ENCODE measurements around the gene PKD1.

Gene PKD1

DNA sequence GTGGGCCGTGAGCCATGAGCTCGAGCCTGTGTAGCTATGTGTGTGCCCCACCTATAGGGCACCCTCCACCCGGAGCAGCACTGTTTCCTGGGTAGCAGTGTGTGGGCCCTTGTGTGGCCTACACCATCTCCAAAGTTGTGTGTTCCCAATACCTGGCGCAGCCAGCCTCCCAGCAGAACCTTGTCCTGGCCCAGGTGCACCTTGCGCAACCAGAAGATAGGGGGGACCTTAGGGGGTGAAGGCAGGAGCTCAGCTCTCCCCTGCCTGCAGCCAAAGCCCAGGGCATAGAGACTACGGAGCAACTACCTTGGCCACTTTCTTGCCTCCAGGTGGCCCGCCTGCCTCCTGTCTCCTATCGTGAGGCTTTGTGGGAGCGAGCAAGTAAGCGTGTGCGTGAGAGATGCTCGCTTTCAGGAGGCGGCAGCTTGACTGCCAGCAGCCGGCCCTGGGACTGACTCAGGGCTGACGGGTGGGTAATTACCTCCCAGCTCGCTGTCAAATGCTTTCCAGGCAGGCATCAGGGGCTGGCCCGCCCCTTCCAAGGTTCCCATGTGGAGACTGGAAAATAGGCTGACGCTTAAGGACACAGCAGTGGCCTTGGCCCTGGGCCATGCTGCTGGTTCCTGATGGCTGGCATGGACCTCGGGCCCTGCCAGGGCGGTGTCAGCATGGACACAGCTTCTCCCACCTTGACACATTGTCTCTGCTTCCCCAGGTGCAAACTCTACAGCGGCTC lies 38.9 kb upstream of the PKD1 start:
- no peak for TF ChIP-seq GATA1 (IDR thresholded peaks at IDR 0.05; ENCODE audit: low read depth, low read length)
- no peak for TF ChIP-seq POLR2A (IDR thresholded peaks at IDR 0.05; ENCODE audit: low read length)
- DNase-seq = no peak

DNA sequence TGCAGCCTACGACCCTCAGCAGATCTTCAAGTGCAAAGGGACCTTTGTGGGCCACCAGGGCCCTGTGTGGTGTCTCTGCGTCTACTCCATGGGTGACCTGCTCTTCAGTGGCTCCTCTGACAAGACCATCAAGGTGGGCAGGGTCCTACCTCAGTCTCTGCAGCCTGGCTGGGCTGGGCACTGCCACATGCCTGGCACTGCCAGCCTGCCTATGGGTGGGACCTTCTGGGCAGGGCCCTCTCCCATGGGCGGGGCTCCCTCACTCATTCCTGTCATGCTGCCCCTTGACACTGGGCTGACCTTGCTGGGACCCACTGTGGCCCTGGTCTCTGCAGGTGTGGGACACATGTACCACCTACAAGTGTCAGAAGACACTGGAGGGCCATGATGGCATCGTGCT lies 38.2 kb upstream of the PKD1 start:
- TF ChIP-seq POLR2A (IDR thresholded peaks at IDR 0.05; ENCODE audit: low read length) (no peak), GATA1 (IDR thresholded peaks at IDR 0.05; ENCODE audit: low read depth, low read length) (no peak)
- no peak for DNase-seq

GRCh38 chr16:2173366-2173765 lies 37.7 kb upstream of the PKD1 start:
- no peak for TF ChIP-seq GATA1 (IDR thresholded peaks at IDR 0.05; ENCODE audit: low read depth, low read length)
- TF ChIP-seq POLR2A (IDR thresholded peaks at IDR 0.05; ENCODE audit: low read length) = no peak
- no peak for DNase-seq

DNA sequence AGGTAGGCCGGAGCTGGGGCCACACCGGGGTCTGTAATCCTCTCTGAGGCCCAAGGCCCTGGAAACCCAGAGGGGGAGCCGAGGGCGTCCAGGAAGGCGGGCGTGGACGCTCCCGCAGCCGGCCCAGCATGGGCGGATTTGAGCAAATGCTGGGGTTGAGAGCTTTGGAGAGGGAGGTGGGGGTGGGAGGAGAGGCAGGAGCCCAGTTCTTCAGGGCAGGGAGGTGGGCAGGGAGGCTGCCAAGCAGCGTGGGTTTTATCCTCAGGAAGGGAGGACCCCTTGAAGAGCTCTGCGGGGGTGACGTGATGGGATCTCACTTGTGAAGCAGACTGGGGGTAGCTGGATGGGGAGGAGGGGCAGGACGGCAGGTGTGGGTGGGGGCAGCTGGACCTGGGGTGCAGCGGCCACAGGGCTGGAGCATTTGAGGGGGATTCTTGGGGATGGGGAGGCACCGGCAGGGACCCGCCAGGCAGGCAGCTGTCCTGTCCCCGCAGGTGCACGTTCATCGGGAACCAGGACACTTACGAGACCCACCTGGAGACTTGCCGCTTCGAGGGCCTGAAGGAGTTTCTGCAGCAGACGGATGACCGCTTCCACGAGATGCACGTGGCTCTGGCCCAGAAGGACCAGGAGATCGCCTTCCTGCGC lies 37.1 kb upstream of the PKD1 start:
- TF ChIP-seq POLR2A (IDR thresholded peaks at IDR 0.05; ENCODE audit: low read length) (no peak), GATA1 (IDR thresholded peaks at IDR 0.05; ENCODE audit: low read depth, low read length) (no peak)
- no peak for DNase-seq

DNA sequence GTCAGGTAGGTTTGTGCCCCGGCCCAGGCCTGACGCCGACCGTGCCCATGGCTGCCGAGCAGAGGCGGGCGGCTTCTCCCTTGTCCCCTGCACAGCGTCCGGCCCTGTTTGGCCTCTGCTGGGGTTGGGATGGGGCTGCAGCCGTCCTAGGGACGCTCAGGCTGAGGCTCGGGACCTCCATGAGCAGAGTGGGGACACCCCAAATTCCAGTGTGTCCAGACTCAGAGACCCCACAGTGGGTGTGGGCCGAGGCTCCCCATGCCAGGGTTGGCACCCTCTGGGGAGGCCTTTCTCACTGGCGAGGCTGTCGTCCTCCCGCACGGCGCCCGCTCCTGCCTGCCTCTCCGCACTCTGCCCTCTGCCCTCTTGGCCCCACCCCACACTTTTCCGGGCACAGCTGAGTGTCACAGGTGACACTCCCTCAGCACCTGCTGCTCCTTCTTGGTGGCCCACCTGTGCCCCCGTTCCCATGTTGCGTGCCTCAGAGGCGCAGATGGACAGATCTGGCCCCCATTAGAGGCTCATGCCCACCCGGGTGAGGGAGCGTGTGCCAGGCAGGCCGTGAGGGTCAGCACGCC lies 36.0 kb upstream of the PKD1 start:
- TF ChIP-seq GATA1 (IDR thresholded peaks at IDR 0.05; ENCODE audit: low read depth, low read length) (no peak), POLR2A (IDR thresholded peaks at IDR 0.05; ENCODE audit: low read length) (no peak)

DNA sequence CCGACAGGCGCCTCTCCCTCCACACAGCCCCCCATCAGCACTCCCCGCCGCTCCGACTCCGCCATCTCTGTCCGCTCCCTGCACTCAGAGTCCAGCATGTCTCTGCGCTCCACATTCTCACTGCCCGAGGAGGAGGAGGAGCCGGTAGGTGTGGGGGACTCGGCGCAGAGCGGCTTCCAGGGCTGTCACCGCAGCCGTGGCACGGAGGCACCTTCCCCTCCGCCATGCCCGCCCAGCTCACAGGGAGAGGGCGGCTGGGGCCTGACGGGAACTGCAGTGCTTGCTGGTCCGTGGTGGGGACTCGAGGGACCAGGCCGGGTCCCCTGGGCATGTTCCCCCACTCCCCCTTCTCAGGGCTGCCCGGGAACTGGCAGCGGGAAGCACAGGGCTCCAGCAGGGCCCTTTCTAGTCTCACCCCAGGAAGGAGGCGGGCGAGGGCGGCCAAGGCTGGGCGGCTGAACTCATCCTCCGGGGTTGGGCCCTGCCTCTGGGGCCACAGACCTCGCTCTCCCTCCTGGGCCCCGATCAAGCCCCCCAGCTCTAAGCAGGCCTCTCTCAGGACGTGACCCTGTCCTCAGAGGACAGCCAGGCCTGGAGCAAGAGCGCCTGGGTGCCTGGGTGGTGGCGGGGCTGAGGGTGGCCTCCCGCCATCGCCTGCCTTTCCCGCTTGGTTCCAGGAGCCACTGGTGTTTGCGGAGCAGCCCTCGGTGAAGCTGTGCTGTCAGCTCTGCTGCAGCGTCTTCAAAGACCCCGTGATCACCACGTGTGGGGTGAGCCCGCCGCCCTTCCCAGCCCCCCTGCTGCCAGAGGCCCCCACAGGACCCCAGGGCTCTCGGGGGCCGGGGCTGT lies 35.1 kb upstream of the PKD1 start:
- TF ChIP-seq POLR2A (IDR thresholded peaks at IDR 0.05; ENCODE audit: low read length) = no peak
- TF ChIP-seq GATA1 (IDR thresholded peaks at IDR 0.05; ENCODE audit: low read depth, low read length) = no peak
- no peak for DNase-seq

More for the DNA sequence above, 36.0 kb upstream of the PKD1 start:
- DNase-seq = no peak

DNA sequence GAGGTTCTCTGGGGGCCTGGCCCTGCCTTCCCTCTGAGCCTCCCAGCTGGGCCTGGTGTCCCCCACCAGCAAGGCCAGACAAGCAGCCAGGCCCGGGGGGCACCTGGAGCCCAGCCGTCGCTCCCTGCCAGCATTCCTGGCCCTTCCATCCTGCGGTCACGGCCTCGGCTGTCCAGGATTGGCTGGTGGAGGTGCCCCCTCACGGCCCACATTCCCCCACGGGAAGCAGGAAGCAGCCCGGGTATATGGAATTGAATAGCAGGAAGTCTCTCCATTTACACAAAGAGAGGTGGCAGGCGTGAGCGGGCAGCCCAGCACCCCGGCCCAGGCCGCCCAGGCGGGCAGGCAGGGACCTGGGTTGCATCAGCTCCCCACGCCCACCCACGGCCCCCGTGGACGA lies 34.4 kb upstream of the PKD1 start:
- no peak for DNase-seq
- TF ChIP-seq POLR2A (IDR thresholded peaks at IDR 0.05; ENCODE audit: low read length) (no peak), GATA1 (IDR thresholded peaks at IDR 0.05; ENCODE audit: low read depth, low read length) (no peak)

GRCh38 chr16:2167068-2167638 lies 31.5 kb upstream of the PKD1 start:
- TF ChIP-seq POLR2A (IDR thresholded peaks at IDR 0.05; ENCODE audit: low read length) (no peak), GATA1 (IDR thresholded peaks at IDR 0.05; ENCODE audit: low read depth, low read length) (no peak)
- no peak for DNase-seq

DNA sequence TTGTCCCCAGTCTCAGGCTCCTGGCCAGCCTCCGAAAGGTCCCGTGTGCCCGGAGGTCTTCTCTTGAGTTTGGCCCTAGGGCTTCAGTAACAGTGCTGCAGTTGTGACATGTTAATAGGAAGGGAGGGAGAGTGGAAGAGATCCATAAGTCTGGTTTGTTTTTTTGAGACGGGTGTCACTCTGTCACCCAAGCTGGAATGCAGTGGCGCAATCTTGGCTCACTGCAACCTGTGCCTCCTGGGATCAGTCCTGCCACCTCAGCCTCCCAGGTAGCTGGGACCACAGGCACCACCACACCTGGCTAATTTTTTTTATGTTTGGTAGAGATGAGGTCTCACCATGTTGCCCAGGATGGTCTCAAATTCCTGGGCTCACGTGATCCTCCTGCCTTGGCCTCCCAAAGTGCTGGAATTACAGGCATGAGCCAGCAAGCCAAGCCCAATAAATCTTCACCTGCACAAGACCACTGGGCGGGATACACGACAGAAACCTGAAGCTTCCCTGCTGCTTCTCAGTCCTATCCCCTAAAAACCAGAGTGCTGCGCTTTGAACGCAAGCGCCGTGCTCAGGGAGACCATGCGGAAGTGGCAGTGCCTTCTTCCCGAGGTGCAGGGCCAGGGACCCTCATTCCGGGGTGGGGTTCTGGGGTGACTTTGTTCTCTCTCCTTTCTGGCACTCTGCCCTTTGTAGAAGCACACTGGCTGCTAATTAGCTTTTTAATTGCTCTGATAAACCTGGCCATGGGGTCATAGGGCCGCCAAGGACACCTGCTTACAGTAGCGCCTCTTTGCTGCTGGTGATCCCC lies 30.8 kb upstream of the PKD1 start:
- TF ChIP-seq GATA1 (IDR thresholded peaks at IDR 0.05; ENCODE audit: low read depth, low read length) (no peak), POLR2A (IDR thresholded peaks at IDR 0.05; ENCODE audit: low read length) (no peak)
- DNase-seq = no peak

DNA sequence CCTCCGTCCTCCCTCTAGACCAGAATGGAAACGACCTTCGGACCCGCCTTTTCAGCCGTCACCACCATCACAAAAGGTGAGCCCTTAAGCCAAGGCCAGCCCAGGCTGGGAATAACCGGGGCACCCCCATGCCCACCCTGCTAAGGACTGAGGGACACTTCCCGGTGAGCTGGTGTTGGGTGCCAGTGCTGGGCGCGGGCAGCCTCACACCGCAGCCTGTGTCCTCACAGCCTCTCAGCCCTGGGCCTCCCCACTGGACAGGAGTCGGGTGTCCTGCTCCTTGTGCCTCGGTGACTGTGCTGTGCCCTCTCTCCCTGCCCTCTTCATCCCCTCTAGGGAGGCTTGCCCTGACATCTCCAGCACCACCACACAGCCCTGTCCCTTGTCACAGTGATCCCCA lies 30.2 kb upstream of the PKD1 start:
- no peak for TF ChIP-seq GATA1 (IDR thresholded peaks at IDR 0.05; ENCODE audit: low read depth, low read length)
- TF ChIP-seq POLR2A (IDR thresholded peaks at IDR 0.05; ENCODE audit: low read length) = no peak
- DNase-seq = no peak

DNA sequence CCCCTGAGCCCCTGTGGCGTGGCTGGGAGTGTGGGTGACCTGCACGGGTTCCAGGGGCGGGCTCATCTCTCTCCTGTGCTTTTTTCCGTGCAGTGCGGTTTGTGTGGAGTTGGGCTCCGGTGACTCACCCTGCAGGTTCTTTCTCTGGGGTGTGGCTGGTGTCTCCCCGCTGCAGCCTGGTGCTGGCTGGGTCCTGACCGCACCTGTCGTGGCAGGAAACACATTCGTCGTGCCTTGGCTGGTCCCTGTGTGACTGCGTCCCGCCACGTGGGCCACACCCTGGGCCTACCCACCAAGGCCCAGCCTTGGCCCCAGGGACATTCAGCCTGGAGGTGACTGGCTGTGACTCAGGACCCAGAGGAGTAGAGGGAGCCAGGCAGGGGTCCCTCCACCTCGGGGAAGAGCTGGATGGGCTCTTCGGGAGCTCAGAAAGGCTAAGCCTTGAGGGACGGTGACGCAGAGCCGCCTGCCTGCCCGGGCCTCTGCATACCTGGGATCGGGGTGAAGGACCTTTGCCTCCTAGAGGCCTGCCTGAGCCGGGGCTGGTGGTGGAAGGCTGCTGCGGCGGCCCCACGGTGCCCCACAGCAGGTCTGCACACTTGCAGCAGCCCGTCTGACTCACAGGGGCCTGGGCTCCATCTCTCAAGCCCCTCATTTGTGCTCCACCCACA lies 27.6 kb upstream of the PKD1 start:
- DNase-seq = no peak
- TF ChIP-seq POLR2A (IDR thresholded peaks at IDR 0.05; ENCODE audit: low read length) (no peak), GATA1 (IDR thresholded peaks at IDR 0.05; ENCODE audit: low read depth, low read length) (no peak)

DNA sequence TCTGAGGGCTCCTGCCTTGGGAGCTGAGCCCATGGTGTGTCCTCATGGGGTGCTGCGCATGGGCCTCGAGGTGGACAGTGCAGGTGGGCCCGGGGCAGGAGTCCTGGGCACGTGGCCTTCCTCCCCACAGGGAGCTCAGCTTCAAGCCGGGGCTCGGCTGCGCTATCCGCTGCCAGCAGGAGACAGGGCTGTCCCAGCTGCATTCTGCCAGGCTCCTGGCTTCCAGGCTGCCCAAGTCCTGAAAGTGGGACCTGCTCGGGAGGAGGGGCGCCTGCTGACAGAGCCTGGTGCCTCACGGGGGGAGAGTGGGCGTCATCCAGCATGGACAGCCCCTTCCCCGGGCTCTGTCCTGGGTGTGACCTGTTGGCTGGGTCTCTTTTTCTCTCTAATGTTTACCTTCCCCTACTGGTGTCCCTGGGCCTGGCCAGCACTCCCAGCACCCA lies 27.0 kb upstream of the PKD1 start:
- DNase-seq = no peak
- no peak for TF ChIP-seq POLR2A (IDR thresholded peaks at IDR 0.05; ENCODE audit: low read length)
- TF ChIP-seq GATA1 (IDR thresholded peaks at IDR 0.05; ENCODE audit: low read depth, low read length) = no peak
